IMR-90 (cell line): ENCODE results near the gene CPHXL2. TPM values are rescaled to one million over a fixed set of nuclear protein-coding genes. Genes with fewer than 3 reads are reported as not detected.

Experiments used
- ATAC-seq: fragments of 200-7000 bp; cut with Tn5 transposase; 2 replicates; pipeline ENCODE4 v1.9.1; 2020; ENCODE audit warnings: low read depth, mild to moderate bottlenecking, moderate library complexity
- BruUV-seq: library from RNA; stranded (reverse); fragments of 400-500 nt; replicated peaks from 2 replicates; lab custom pipeline; 2021; lab: Mats Ljungman, UMichigan
- CTCF ChIA-PET: fragments of 300-600 bp; formaldehyde crosslinking; extraction: SDS; loops from one replicate; lab custom pipeline; 2021; ENCODE audit warnings: antibody characterized with exemption; lab: Yijun Ruan, JAX
- POLR2A ChIA-PET: fragments of 300-600 bp; sonication (Branson Sonifier 250); formaldehyde crosslinking; loops from one replicate; lab custom pipeline; 2022; ENCODE audit warnings: antibody characterized with exemption; ENCODE audit not compliant: unreplicated experiment; lab: Charles Lee
- DNase-seq: peaks from one replicate; pipeline ENCODE4 v3.0.0; 2013
- H2AFZ ChIP-seq: replicated peaks from 2 replicates; pipeline ENCODE3; 2013; ENCODE audit warnings: low read length, mild to moderate bottlenecking; ENCODE audit not compliant: poor library complexity
- H2AK5ac ChIP-seq: 2 replicates; pipeline ENCODE4 v1.6.1; 2013; ENCODE audit warnings: low read depth, low read length, inconsistent platforms
- H2AK9ac ChIP-seq: replicated peaks from 2 replicates; pipeline ENCODE3; 2013; ENCODE audit warnings: mild to moderate bottlenecking, low read depth, low read length, moderate library complexity; ENCODE audit not compliant: poor library complexity
- H2BK120ac ChIP-seq: 2 replicates; pipeline ENCODE4 v1.6.1; 2013; ENCODE audit warnings: low read depth, low read length, inconsistent platforms
- H2BK15ac ChIP-seq: 3 replicates; pipeline ENCODE4 v1.6.1; 2013; ENCODE audit warnings: low read depth, low read length, inconsistent platforms
- H2BK20ac ChIP-seq: 2 replicates; pipeline ENCODE4 v1.6.1; 2013; ENCODE audit warnings: low read depth, mild to moderate bottlenecking, inconsistent platforms, low read length, moderate library complexity
- H2BK5ac ChIP-seq: 2 replicates; pipeline ENCODE4 v1.6.1; 2013; ENCODE audit warnings: mild to moderate bottlenecking, low read depth, low read length, inconsistent platforms; ENCODE audit not compliant: poor library complexity, severe bottlenecking
- H3K14ac ChIP-seq: replicated peaks from 2 replicates; pipeline ENCODE4 v1.6.1; 2013; ENCODE audit warnings: low read depth, low read length, inconsistent platforms
- H3K18ac ChIP-seq: 2 replicates; pipeline ENCODE4 v1.6.1; 2013; ENCODE audit warnings: low read depth, low read length, control low read depth
- H3K23ac ChIP-seq: 2 replicates; pipeline ENCODE4 v1.6.1; 2013; ENCODE audit warnings: low read depth, low read length, inconsistent platforms
- H3K27ac ChIP-seq: 2 replicates; pipeline ENCODE4 v1.5.1; 2013; ENCODE audit warnings: mild to moderate bottlenecking, control low read depth, low read length; ENCODE audit not compliant: insufficient read depth
- H3K27me3 ChIP-seq: 2 replicates; pipeline ENCODE4 v1.6.1; 2013; ENCODE audit warnings: low read length; ENCODE audit not compliant: control insufficient read depth, insufficient read depth
- H3K36me3 ChIP-seq: 2 replicates; pipeline ENCODE4 v1.6.1; 2013; ENCODE audit warnings: low read length, mixed read lengths; ENCODE audit not compliant: control insufficient read depth, insufficient read depth
- H3K4ac ChIP-seq: 2 replicates; pipeline ENCODE4 v1.6.1; 2013; ENCODE audit warnings: low read depth, low read length, inconsistent platforms
- H3K4me1 ChIP-seq: 2 replicates; pipeline ENCODE4 v1.6.1; 2013; ENCODE audit warnings: low read length, mixed read lengths; ENCODE audit not compliant: control insufficient read depth, insufficient read depth
- H3K4me2 ChIP-seq: 2 replicates; pipeline ENCODE4 v1.6.1; 2013; ENCODE audit warnings: low read depth, mild to moderate bottlenecking, control low read depth, low read length, moderate library complexity
- H3K4me3 ChIP-seq: 2 replicates; pipeline ENCODE4 v1.5.1; 2013; ENCODE audit warnings: low read depth, mild to moderate bottlenecking, control low read depth, low read length, moderate library complexity; ENCODE audit not compliant: insufficient read depth
- H3K56ac ChIP-seq: 2 replicates; pipeline ENCODE4 v1.6.1; 2013; ENCODE audit warnings: low read length, inconsistent platforms; ENCODE audit not compliant: insufficient read depth; ENCODE audit errors: extremely low read depth
- H3K79me1 ChIP-seq, 2 experiments: 2 replicates each; pipeline ENCODE4 v1.6.1; 2013; ENCODE audit warnings: low read length in 2 of 2, inconsistent platforms in 1 of 2, low read depth in 1 of 2
- H3K9ac ChIP-seq: 2 replicates; pipeline ENCODE4 v1.6.1; 2013; ENCODE audit warnings: low read depth, low read length, control low read depth
- H3K9me1 ChIP-seq: 2 replicates; pipeline ENCODE4 v1.6.1; 2013; ENCODE audit warnings: low read length, inconsistent platforms; ENCODE audit not compliant: insufficient read depth
- H3K9me3 ChIP-seq: 2 replicates; pipeline ENCODE4 v1.6.1; 2013; ENCODE audit warnings: low read length; ENCODE audit not compliant: control insufficient read depth, insufficient read depth
- H4K20me1 ChIP-seq: 2 replicates; pipeline ENCODE4 v1.6.1; 2013; ENCODE audit warnings: low read length, inconsistent platforms; ENCODE audit not compliant: insufficient read depth
- H4K5ac ChIP-seq: 2 replicates; pipeline ENCODE4 v1.6.1; 2013; ENCODE audit warnings: mild to moderate bottlenecking, low read depth, low read length, control low read depth
- H4K8ac ChIP-seq, 2 experiments: 2 replicates each; pipeline ENCODE4 v1.6.1; 2013; ENCODE audit warnings: low read depth in 2 of 2, low read length in 2 of 2, control low read depth in 1 of 2, inconsistent platforms in 1 of 2
- H4K91ac ChIP-seq: 2 replicates; pipeline ENCODE4 v1.6.1; 2013; ENCODE audit warnings: low read depth, low read length, inconsistent platforms; ENCODE audit not compliant: insufficient read depth
- BHLHE40 ChIP-seq: fragments of 150-350 bp; IDR thresholded peaks from 2 replicates; pipeline ENCODE4 v1.6.1; 2016; ENCODE audit warnings: mild to moderate bottlenecking, low read depth, low read length
- CEBPB ChIP-seq: IDR thresholded peaks from 2 replicates; pipeline ENCODE4 v1.6.1; 2012; ENCODE audit warnings: low read depth, low read length, improper control_type of control experiment
- CHD1 ChIP-seq: IDR thresholded peaks from 2 replicates; pipeline ENCODE4 v1.6.1; 2012; ENCODE audit warnings: low read depth, low read length, improper control_type of control experiment
- FOS ChIP-seq: fragments of 150-350 bp; IDR thresholded peaks from 2 replicates; pipeline ENCODE4 v1.6.1; 2016; ENCODE audit warnings: low read depth, low read length
- MAFK ChIP-seq: IDR thresholded peaks from 2 replicates; pipeline ENCODE4 v1.6.1; 2012; ENCODE audit warnings: low read depth, low read length, improper control_type of control experiment
- MAZ ChIP-seq: IDR thresholded peaks from 2 replicates; pipeline ENCODE4 v1.6.1; 2012; ENCODE audit warnings: low read depth, mild to moderate bottlenecking, low read length, improper control_type of control experiment, moderate library complexity, borderline replicate concordance
- MXI1 ChIP-seq: IDR thresholded peaks from 2 replicates; pipeline ENCODE4 v1.6.1; 2012; ENCODE audit warnings: low read depth, mild to moderate bottlenecking, low read length, moderate library complexity, borderline replicate concordance
- NFE2L2 ChIP-seq: fragments of 150-350 bp; IDR thresholded peaks from 2 replicates; pipeline ENCODE4 v1.6.1; 2016; ENCODE audit warnings: low read depth, mild to moderate bottlenecking, low read length
- POLR2A ChIP-seq: IDR thresholded peaks from 2 replicates; pipeline ENCODE4 v1.6.1; 2012; ENCODE audit warnings: mild to moderate bottlenecking, low read depth, low read length
- RAD21 ChIP-seq: IDR thresholded peaks from 2 replicates; pipeline ENCODE4 v1.6.1; 2012; ENCODE audit warnings: low read length, improper control_type of control experiment
- RCOR1 ChIP-seq: IDR thresholded peaks from 2 replicates; pipeline ENCODE4 v1.6.1; 2012; ENCODE audit warnings: mild to moderate bottlenecking, low read length, improper control_type of control experiment; ENCODE audit not compliant: insufficient replicate concordance
- RFX5 ChIP-seq: IDR thresholded peaks from 2 replicates; pipeline ENCODE4 v1.8.0; 2012; ENCODE audit warnings: low read depth, mild to moderate bottlenecking, low read length, moderate library complexity
- SMC3 ChIP-seq: fragments of 150-350 bp; IDR thresholded peaks from 2 replicates; pipeline ENCODE4 v1.6.1; 2016; ENCODE audit warnings: low read depth, mild to moderate bottlenecking, antibody characterized with exemption, low read length, moderate library complexity
- WGBS, 2 experiments: methylation state at CpG; one replicate each; pipeline versions ENCODE4 v1.1.5 to v1.1.7; 2013; ENCODE audit warnings: missing lambda C conversion rate in 2 of 2; ENCODE audit not compliant: insufficient read length in 1 of 2; ENCODE audit errors: extremely low coverage in 2 of 2; 5-methylcytosine and 5-hydroxymethylcytosine counted together
- dilution Hi-C: fragments of 300-500 bp; cut with HindIII; formaldehyde crosslinking; loops from one replicate; pipeline ENCODE4 v1.14.3; 2018; ENCODE audit warnings: low sequenced_read_pairs; ENCODE audit not compliant: unreplicated experiment
- in situ Hi-C: fragments of 300-500 bp; cut with MboI; formaldehyde crosslinking; loops from 3 replicates; pipeline ENCODE4 v1.14.3; 2019; ENCODE audit warnings: low sequenced_read_pairs, inconsistent platforms, mixed read lengths
- intact Hi-C: fragments of 100-400 bp; cut with micrococcal nuclease; formaldehyde crosslinking; loops from 2 replicates; pipeline ENCODE4 v1.10.0; 2022
- polyA plus RNA-seq, 3 experiments: library from polyadenylated mRNA; depleted of rRNA; stranded (reverse); fragments of >200 nt; gene quantifications; 2 replicates each; pipeline ENCODE4 v1.2.3, GENCODE V29; 2012; ENCODE audit warnings: low replicate concordance in 1 of 3
- total RNA-seq: library from RNA; depleted of rRNA; stranded (reverse); fragments of >200 nt; gene quantifications from 2 replicates; pipeline ENCODE4 v1.2.3, GENCODE V29; 2012
- TF ChIP-seq, protein P1 (sequence below): conservative IDR thresholded peaks from 2 replicates; pipeline ENCODE4 v1.5.1; 2012; ENCODE audit warnings: mild to moderate bottlenecking, low read depth, low read length, improper control_type of control experiment
- TF ChIP-seq, protein P2 (sequence below): fragments of 150-350 bp; IDR thresholded peaks from 2 replicates; pipeline ENCODE4 v1.6.1; 2017; ENCODE audit warnings: mild to moderate bottlenecking, antibody characterized with exemption, low read length, low read depth
- TF ChIP-seq, protein P3 (sequence below): fragments of 150-350 bp; IDR thresholded peaks from 2 replicates; pipeline ENCODE4 v1.6.1; 2016; ENCODE audit warnings: low read depth, mild to moderate bottlenecking, low read length, moderate library complexity, borderline replicate concordance

The CPHXL2 gene
- total and polyA plus RNA-seq, 2 of the 4 experiments (the other 2 are of a cell fraction), result not detected

DNA sequence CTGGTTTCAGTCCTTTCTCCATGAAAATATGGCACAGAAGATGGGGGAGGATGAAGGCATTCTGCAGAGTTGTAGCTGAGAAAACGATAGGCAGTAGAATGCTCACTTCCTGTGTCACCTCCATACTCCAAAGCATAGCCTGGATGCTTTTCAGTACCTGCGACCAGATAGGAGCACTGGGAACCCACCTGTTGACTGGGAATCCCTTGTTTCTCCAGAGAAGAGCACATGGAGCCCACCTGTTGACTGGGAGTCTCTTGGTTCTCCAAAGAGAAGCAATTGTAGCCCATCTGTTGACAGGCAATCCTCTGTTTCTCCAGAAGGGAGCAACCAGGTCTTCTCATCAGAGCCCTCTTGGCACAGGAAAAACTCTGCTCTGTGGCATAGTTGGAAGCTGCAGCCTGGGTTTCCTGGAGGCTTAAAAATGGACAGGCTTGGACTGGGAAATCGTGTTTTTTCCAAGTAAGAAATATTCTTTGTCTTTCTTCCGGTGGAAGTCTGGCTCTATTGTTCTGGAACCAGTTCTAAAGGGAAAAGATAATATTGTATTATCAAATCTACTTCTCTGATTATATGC is 16.0 kb downstream of the CPHXL2 start:
- Histone ChIP-seq H2AK5ac (no peak overlapping the region), H3K14ac (no peak overlapping the region), H2BK5ac (no peak overlapping the region), H2AK9ac (no peak overlapping the region), H3K79me1 (peaks cover 5 to 18% of the 10 kb centered on the region in 2 experiments), H3K4me2 (no peak overlapping the region), H2BK120ac (no peak overlapping the region), H4K91ac (no peak overlapping the region), H2BK15ac (no peak overlapping the region), H4K8ac (no peak overlapping the region), H3K18ac (no peak overlapping the region), H4K5ac (no peak overlapping the region), H3K27me3 (no peaks in the 10 kb centered on the region), H3K9ac (no peak overlapping the region), H3K56ac (no peak overlapping the region), H2BK20ac (no peak overlapping the region), H4K20me1 (peaks cover 6% of the 10 kb centered on the region; the same call in 1 of the 2 replicates), H2AFZ (no peak overlapping the region), H3K36me3 (peaks cover 27% of the 10 kb centered on the region), H3K4me1 (no peaks in the 10 kb centered on the region), H3K9me1 (peaks cover 6% of the 10 kb centered on the region; the same call in 1 of the 2 replicates), H3K23ac (no peak overlapping the region), H3K4ac (no peak overlapping the region), H3K4me3 (no peak overlapping the region), H3K27ac (no peak overlapping the region), H3K9me3 (no peaks in the 10 kb centered on the region)
- intact Hi-C loops, result no loop called here
- WGBS, 2 experiments, result 60% methylated on average over 1 of the region's 4 CpGs; no CpG with 5 or more reads in 1 of the 2 experiments
- TF ChIP-seq POLR2A, result no peak
- TF ChIP-seq RCOR1, result no peak
- no peak for TF ChIP-seq CEBPB
- no peak for TF ChIP-seq RFX5
- TF ChIP-seq MAFK, result no peak
- TF ChIP-seq RAD21, result no peak
- TF ChIP-seq, protein P1, sequence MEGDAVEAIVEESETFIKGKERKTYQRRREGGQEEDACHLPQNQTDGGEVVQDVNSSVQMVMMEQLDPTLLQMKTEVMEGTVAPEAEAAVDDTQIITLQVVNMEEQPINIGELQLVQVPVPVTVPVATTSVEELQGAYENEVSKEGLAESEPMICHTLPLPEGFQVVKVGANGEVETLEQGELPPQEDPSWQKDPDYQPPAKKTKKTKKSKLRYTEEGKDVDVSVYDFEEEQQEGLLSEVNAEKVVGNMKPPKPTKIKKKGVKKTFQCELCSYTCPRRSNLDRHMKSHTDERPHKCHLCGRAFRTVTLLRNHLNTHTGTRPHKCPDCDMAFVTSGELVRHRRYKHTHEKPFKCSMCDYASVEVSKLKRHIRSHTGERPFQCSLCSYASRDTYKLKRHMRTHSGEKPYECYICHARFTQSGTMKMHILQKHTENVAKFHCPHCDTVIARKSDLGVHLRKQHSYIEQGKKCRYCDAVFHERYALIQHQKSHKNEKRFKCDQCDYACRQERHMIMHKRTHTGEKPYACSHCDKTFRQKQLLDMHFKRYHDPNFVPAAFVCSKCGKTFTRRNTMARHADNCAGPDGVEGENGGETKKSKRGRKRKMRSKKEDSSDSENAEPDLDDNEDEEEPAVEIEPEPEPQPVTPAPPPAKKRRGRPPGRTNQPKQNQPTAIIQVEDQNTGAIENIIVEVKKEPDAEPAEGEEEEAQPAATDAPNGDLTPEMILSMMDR, result no peak
- TF ChIP-seq, protein P2, sequence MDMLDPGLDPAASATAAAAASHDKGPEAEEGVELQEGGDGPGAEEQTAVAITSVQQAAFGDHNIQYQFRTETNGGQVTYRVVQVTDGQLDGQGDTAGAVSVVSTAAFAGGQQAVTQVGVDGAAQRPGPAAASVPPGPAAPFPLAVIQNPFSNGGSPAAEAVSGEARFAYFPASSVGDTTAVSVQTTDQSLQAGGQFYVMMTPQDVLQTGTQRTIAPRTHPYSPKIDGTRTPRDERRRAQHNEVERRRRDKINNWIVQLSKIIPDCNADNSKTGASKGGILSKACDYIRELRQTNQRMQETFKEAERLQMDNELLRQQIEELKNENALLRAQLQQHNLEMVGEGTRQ, result no peak
- TF ChIP-seq NFE2L2, result no peak
- no peak for TF ChIP-seq MAZ
- TF ChIP-seq FOS, result no peak
- no peak for TF ChIP-seq MXI1
- no peak for TF ChIP-seq CHD1
- TF ChIP-seq BHLHE40, result no peak
- no peak for TF ChIP-seq SMC3
- TF ChIP-seq, protein P3, sequence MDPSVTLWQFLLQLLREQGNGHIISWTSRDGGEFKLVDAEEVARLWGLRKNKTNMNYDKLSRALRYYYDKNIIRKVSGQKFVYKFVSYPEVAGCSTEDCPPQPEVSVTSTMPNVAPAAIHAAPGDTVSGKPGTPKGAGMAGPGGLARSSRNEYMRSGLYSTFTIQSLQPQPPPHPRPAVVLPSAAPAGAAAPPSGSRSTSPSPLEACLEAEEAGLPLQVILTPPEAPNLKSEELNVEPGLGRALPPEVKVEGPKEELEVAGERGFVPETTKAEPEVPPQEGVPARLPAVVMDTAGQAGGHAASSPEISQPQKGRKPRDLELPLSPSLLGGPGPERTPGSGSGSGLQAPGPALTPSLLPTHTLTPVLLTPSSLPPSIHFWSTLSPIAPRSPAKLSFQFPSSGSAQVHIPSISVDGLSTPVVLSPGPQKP, result no peak
- no peak for DNase-seq
- dilution Hi-C loops, result no loop called here
- ChIA-PET POLR2A (no interaction called here), CTCF (no interaction called here)
- ATAC-seq, result no peak
- BruUV-seq, result no TSS peak
- in situ Hi-C loops, result no loop called here
